HCT116 (cell line): ENCODE results near the gene PPP4R3A. TPM values are rescaled to one million over a fixed set of nuclear protein-coding genes. Genes with fewer than 3 reads are reported as not detected.

Experiments used
- ATAC-seq: fragments of 200-7000 bp; cut with Tn5 transposase; 2 replicates; pipeline ENCODE4 v1.9.1; 2020; ENCODE audit warnings: mild to moderate bottlenecking, moderate library complexity
- BruUV-seq: library from RNA; stranded (reverse); fragments of 400-500 nt; replicated peaks from 2 replicates; lab custom pipeline; 2021; lab: Mats Ljungman, UMichigan
- CTCF ChIA-PET: fragments of 300-600 bp; sonication (Branson Sonifier 250); formaldehyde crosslinking; loops from one replicate; lab custom pipeline; 2021; ENCODE audit warnings: antibody characterized with exemption; lab: Charles Lee
- POLR2A ChIA-PET: fragments of 300-600, 350-600 bp; sonication (Branson Sonifier 250); formaldehyde crosslinking; loops from one replicate; lab custom pipeline; 2021; ENCODE audit warnings: antibody characterized with exemption; lab: Charles Lee
- RAD21 ChIA-PET, 2 experiments: fragments of 300-600 bp; sonication (Branson Sonifier 250); formaldehyde crosslinking; loops; one replicate each; lab custom pipeline; 2023; ENCODE audit warnings: low total read pairs in 2 of 2; ENCODE audit not compliant: uncharacterized antibody in 2 of 2, unreplicated experiment in 2 of 2, low non-redundant PET in 1 of 2; lab: Charles Lee
- DNase-seq: peaks from one replicate; pipeline ENCODE4 v3.0.0-alpha.2; 2010; ENCODE audit warnings: low read depth, low spot score
- H2AFZ ChIP-seq: fragments of 200-600 bp; shearing (Covaris generic), sonication (generic); 2 replicates; pipeline ENCODE4 v1.6.1; 2017; ENCODE audit warnings: low read depth, mixed run types, mixed read lengths, antibody characterized with exemption, low read length; ENCODE audit not compliant: poor library complexity, severe bottlenecking
- H3K27ac ChIP-seq: 2 replicates; pipeline ENCODE4 v1.5.1; 2012; ENCODE audit warnings: low read depth, low read length
- H3K27me3 ChIP-seq: fragments of 200-600 bp; sonication (generic); 2 replicates; pipeline ENCODE4 v1.6.1; 2016; ENCODE audit warnings: mixed run types, low read length, mixed read lengths; ENCODE audit not compliant: insufficient read depth
- H3K36me3 ChIP-seq, 2 experiments: fragments of 200-500 bp in 1 of 2; fragments of 200-600 bp in 1 of 2; sonication (Bioruptor generic) in 1 of 2; sonication (generic) in 1 of 2; 2 replicates each; pipeline versions ENCODE4 v1.5.1 to v1.6.1; 2014 to 2016; ENCODE audit warnings: low read length in 2 of 2, inconsistent platforms in 1 of 2, mixed read lengths in 1 of 2, mixed run types in 1 of 2; ENCODE audit not compliant: insufficient read depth in 2 of 2, control insufficient read depth in 1 of 2
- H3K4me1 ChIP-seq, 2 experiments: fragments of 200-600 bp in 1 of 2; sonication (generic) in 1 of 2; 2 replicates each; pipeline versions ENCODE4 v1.5.1 to v1.6.1; 2012 to 2017; ENCODE audit warnings: low read length in 2 of 2, inconsistent platforms in 1 of 2, mild to moderate bottlenecking in 1 of 2, mixed read lengths in 1 of 2, mixed run types in 1 of 2, moderate library complexity in 1 of 2; ENCODE audit not compliant: insufficient read depth in 2 of 2, control insufficient read depth in 1 of 2
- H3K4me2 ChIP-seq: fragments of 200-600 bp; sonication (generic); 2 replicates; pipeline ENCODE4 v1.6.1; 2017; ENCODE audit warnings: mixed run types, low read length, mixed read lengths
- H3K4me3 ChIP-seq, 2 experiments: fragments of 200-600 bp in 1 of 2; sonication (generic) in 1 of 2; replicated peaks in 1 of 2; 2 replicates each; pipeline ENCODE4 v1.5.1; 2011 to 2016; ENCODE audit warnings: low read length in 2 of 2, control low read depth in 1 of 2, low read depth in 1 of 2, mild to moderate bottlenecking in 1 of 2, mixed read lengths in 1 of 2, mixed run types in 1 of 2
- H3K79me2 ChIP-seq: fragments of 200-600 bp; sonication (generic); 2 replicates; pipeline ENCODE4 v1.6.1; 2017; ENCODE audit warnings: mild to moderate bottlenecking, mixed run types, low read length, moderate library complexity, mixed read lengths; ENCODE audit not compliant: insufficient read depth
- H3K9ac ChIP-seq: fragments of 200-600 bp; sonication (generic); 2 replicates; pipeline ENCODE4 v1.6.1; 2016; ENCODE audit warnings: low read length, mixed read lengths
- H3K9me2 ChIP-seq: fragments of 200-600 bp; sonication (generic), shearing (Covaris generic); 2 replicates; pipeline ENCODE4 v1.6.1; 2017; ENCODE audit warnings: mixed run types, mild to moderate bottlenecking, moderate library complexity; ENCODE audit not compliant: insufficient read depth
- H3K9me3 ChIP-seq, 2 experiments: fragments of 200-500 bp in 1 of 2; fragments of 200-600 bp in 1 of 2; sonication (Bioruptor generic) in 1 of 2; sonication (generic) in 1 of 2; 2 replicates each; pipeline ENCODE4 v1.6.1; 2014 to 2017; ENCODE audit warnings: low read length in 2 of 2, mixed read lengths in 2 of 2, inconsistent platforms in 1 of 2, low read depth in 1 of 2, mild to moderate bottlenecking in 1 of 2, mixed run types in 1 of 2, moderate library complexity in 1 of 2; ENCODE audit not compliant: control insufficient read depth in 1 of 2, insufficient read depth in 1 of 2
- H4K20me1 ChIP-seq: fragments of 200-600 bp; sonication (generic), shearing (Covaris generic); 2 replicates; pipeline ENCODE4 v1.6.1; 2017; ENCODE audit warnings: mixed run types, mild to moderate bottlenecking, moderate library complexity; ENCODE audit not compliant: insufficient read depth
- ATF3 ChIP-seq: IDR thresholded peaks from 2 replicates; pipeline ENCODE4 v1.6.1; 2012
- CBX3 ChIP-seq: IDR thresholded peaks from 2 replicates; pipeline ENCODE4 v1.6.1; 2012; ENCODE audit warnings: low read depth
- CEBPB ChIP-seq: IDR thresholded peaks from 2 replicates; pipeline ENCODE4 v1.6.1; 2012; ENCODE audit warnings: low read depth
- CTCF ChIP-seq, 3 experiments: fragments of 200-600 bp in 1 of 3; sonication (generic) in 1 of 3; IDR thresholded peaks in 2 of 3; conservative IDR thresholded peaks in 1 of 3; 2 replicates each; pipeline ENCODE4 v1.5.1; 2012 to 2017; ENCODE audit warnings: low read depth in 2 of 3, low read length in 2 of 3, antibody characterized with exemption in 1 of 3, borderline replicate concordance in 1 of 3, control low read depth in 1 of 3, mild to moderate bottlenecking in 1 of 3, mixed read lengths in 1 of 3, mixed run types in 1 of 3, moderate library complexity in 1 of 3; ENCODE audit not compliant: insufficient read depth in 1 of 3
- EGR1 ChIP-seq: IDR thresholded peaks from 2 replicates; pipeline ENCODE4 v1.6.1; 2012; ENCODE audit warnings: low read depth
- ELF1 ChIP-seq: IDR thresholded peaks from 2 replicates; pipeline ENCODE4 v1.6.1; 2012; ENCODE audit warnings: low read depth, borderline replicate concordance
- EZH2 ChIP-seq: fragments of 200-600 bp; sonication (generic); IDR thresholded peaks from 2 replicates; pipeline ENCODE4 v1.6.1; 2017; ENCODE audit warnings: antibody characterized with exemption, mixed run types
- JUND ChIP-seq: IDR thresholded peaks from 2 replicates; pipeline ENCODE4 v1.6.1; 2012
- MAX ChIP-seq: IDR thresholded peaks from 2 replicates; pipeline ENCODE4 v1.6.1; 2012
- POLR2A ChIP-seq: IDR thresholded peaks from 2 replicates; pipeline ENCODE4 v1.7.0; 2011; ENCODE audit warnings: borderline replicate concordance; ENCODE audit not compliant: insufficient read depth, insufficient read length; ENCODE audit errors: extremely low read depth
- RAD21 ChIP-seq: IDR thresholded peaks from 2 replicates; pipeline ENCODE4 v1.6.1; 2012; ENCODE audit warnings: low read depth, mild to moderate bottlenecking
- REST ChIP-seq: IDR thresholded peaks from 2 replicates; pipeline ENCODE4 v1.6.1; 2012; ENCODE audit warnings: low read depth
- SIN3A ChIP-seq: IDR thresholded peaks from 2 replicates; pipeline ENCODE4 v1.6.1; 2012; ENCODE audit warnings: low read depth
- SP1 ChIP-seq: IDR thresholded peaks from 2 replicates; pipeline ENCODE4 v1.6.1; 2012; ENCODE audit warnings: low read depth
- SRF ChIP-seq: IDR thresholded peaks from 2 replicates; pipeline ENCODE4 v1.6.1; 2012; ENCODE audit warnings: low read depth
- TCF7L2 ChIP-seq: IDR thresholded peaks from 2 replicates; pipeline ENCODE4 v1.7.0; 2011; ENCODE audit warnings: borderline replicate concordance, inconsistent platforms; ENCODE audit not compliant: insufficient read depth, insufficient read length; ENCODE audit errors: extremely low read depth
- YY1 ChIP-seq: IDR thresholded peaks from 2 replicates; pipeline ENCODE4 v1.6.1; 2011; ENCODE audit warnings: low read length, low read depth, moderate library complexity, mild to moderate bottlenecking; ENCODE audit not compliant: insufficient replicate concordance; ENCODE audit errors: extremely low read depth
- ZBTB33 ChIP-seq: IDR thresholded peaks from 2 replicates; pipeline ENCODE4 v1.6.1; 2011; ENCODE audit warnings: mild to moderate bottlenecking, low read length, moderate library complexity; ENCODE audit not compliant: insufficient replicate concordance; ENCODE audit errors: extremely low read depth
- ZFX ChIP-seq: fragments of 450-650 bp; IDR thresholded peaks from 2 replicates; pipeline ENCODE4 v1.6.1; 2017
- intact Hi-C: fragments of 100-400 bp; cut with micrococcal nuclease; formaldehyde crosslinking; loops from 2 replicates; pipeline ENCODE4 v1.10.0; 2022
- total RNA-seq: library from RNA; stranded (reverse); gene quantifications from one replicate; pipeline ENCODE4 v1.2.1, GENCODE V29; 2021; ENCODE audit not compliant: unreplicated experiment

Gene PPP4R3A
- total RNA-seq, 1 experiment from 2014 or later: 67.7 TPM

- BruUV-seq: no TSS peak
- H2AFZ ChIP-seq: peak overlapping the region; percentile 37
- DNase-seq: peak; percentile 42
- ChIA-PET POLR2A (no interaction called here), CTCF (interaction anchor here (1.1 to 2.4 kb wide), 3 partner anchors 9 to 95 kb away, joined by 3 to 11 read pairs (median 6); no protein-coding TSS in a partner anchor), RAD21 (interaction anchor here in 1 of 2 experiments (0.7 kb wide), 1 partner anchor 94 kb away, joined by 5 read pairs; no protein-coding TSS in a partner anchor)
- no peaks in the 10 kb centered on the region for H3K9me2 ChIP-seq
- peaks cover 11 to 29% of the 10 kb centered on the region in 2 experiments for H3K4me1 ChIP-seq
- no peaks in the 10 kb centered on the region for H3K36me3 ChIP-seq
- H3K4me3 ChIP-seq: no peak overlapping the region; a peak in 1 of 4 replicates
- intact Hi-C loops: loop anchor here (1.0 to 5.0 kb wide), 2 partner anchors 95 to 494 kb away; no protein-coding TSS in a partner anchor
- H3K27me3 ChIP-seq: no peaks in the 10 kb centered on the region
- H4K20me1 ChIP-seq: no peaks in the 10 kb centered on the region
- H3K9me3 ChIP-seq: no peaks in the 10 kb centered on the region
- ATAC-seq: peak; percentile 45
- H3K9ac ChIP-seq: peak overlapping the region; percentile 38; the same call in 1 of the 2 replicates
- peak overlapping the region; percentile 49 for H3K4me2 ChIP-seq
- H3K27ac ChIP-seq: peak overlapping the region; percentile 60; the same call in 1 of the 2 replicates
- H3K79me2 ChIP-seq: peaks cover 10% of the 10 kb centered on the region; the same call in 1 of the 2 replicates
- TF ChIP-seq REST (no peak), EZH2 (no peak), TCF7L2 (no peak), CTCF (IDR thresholded peaks at IDR 0.05 in 2 of 3, conservative IDR thresholded peaks at IDR 0.05 in 1 of 3; ENCODE audit: borderline replicate concordance in 1 of 3, insufficient read depth in 1 of 3, low read depth in 2 of 3, low read length in 2 of 3) (peak; percentile 63 to 97 (median 93); a peak in 5 of 6 replicates), JUND (no peak), MAX (no peak), ZBTB33 (no peak), EGR1 (no peak), POLR2A (no peak), SIN3A (no peak), SP1 (no peak), YY1 (peak; percentile 66), ZFX (peak; percentile 84), CEBPB (no peak), CBX3 (0 out of 2 replicates have a peak, but pooled peaks have one; percentile 8), ELF1 (no peak), ATF3 (no peak), RAD21 (peak; percentile 78), SRF (no peak)
These were observed 91.6 kb downstream of the PPP4R3A start for GRCh38 chr14:91418387-91419043.
